Fibroblast of skin of back (primary cell): ENCODE measurements around the gene PCDHGA11. TPM values are rescaled to one million over a fixed set of nuclear protein-coding genes. Genes with fewer than 3 reads are reported as not detected.
"Not testable (repeated sequence)": the region's sequence is repeated elsewhere in the genome, so short reads cannot be mapped to it uniquely, and the experiment has no call there.

ENCODE experiments used
- DNase-seq: peaks from one replicate; pipeline ENCODE4 v3.0.0-alpha.2; 2013
- polyA plus RNA-seq, 2 experiments: library from polyadenylated mRNA; unstranded; fragments of 120-200 nt; gene quantifications; one replicate each; pipeline ENCODE4 v1.2.1, GENCODE V29; 2013; ENCODE audit not compliant: insufficient read length in 2 of 2

The PCDHGA11 gene
- 11.9 TPM for polyA plus RNA-seq (2013, experiment 1 of 2; ENCODE audit: insufficient read length)
- 10.5 TPM for polyA plus RNA-seq (2013, experiment 2 of 2; ENCODE audit: insufficient read length)

GRCh38 chr5:141420855-141421488, at the start of gene PCDHGA11:
Gene PCDHGA11 (plus strand): TSS chr5:141421051. CDS start chr5:141421228, 177 bp downstream.
- DNase-seq = peak; percentile 72

GRCh38 chr5:141371572-141372475, 49.0 kb upstream of the PCDHGA11 start:
- no peak for DNase-seq

DNA sequence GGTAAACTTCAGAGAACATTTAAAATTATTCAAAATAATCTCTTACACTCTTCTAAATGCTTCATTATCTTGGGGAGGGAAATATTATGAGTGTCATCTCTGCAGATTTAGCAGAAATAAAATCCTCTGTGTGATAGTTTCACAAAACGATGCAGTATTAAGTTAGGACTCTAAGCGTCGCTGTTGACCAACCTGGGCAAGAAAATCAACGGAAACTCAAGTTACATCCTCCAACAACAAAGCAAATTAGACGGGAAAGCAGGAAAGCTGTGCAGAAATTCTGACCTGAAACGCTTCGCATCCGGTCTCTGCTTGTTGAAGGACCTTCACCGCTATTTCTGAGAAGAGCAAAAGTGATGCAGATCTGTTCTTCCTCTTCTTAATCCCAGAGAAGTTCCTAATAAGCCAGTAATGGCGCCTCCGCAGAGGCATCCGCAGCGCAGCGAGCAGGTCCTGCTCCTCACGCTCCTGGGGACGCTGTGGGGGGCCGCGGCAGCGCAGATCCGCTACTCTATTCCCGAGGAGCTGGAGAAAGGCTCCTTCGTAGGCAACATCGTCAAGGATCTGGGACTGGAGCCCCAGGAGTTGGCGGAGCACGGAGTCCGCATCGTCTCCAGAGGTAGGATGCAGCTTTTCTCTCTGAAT, 47.1 kb upstream of the PCDHGA11 start, which contains the start of gene PCDHGA6:
Gene PCDHGA6 (plus strand): TSS at position 219 of the 645 bp plus-strand sequence. CDS start 193 bp downstream, at position 412.
- peak; percentile 55 for DNase-seq

GRCh38 chr5:141374627-141375026, 46.2 kb upstream of the PCDHGA11 start:
- DNase-seq = no peak

- not testable (repeated sequence) for DNase-seq
Observed at GRCh38 chr5:141375444-141376155, 45.3 kb upstream of the PCDHGA11 start.

GRCh38 chr5:141382469-141383294, 38.2 kb upstream of the PCDHGA11 start, which contains the start of gene PCDHGA7:
Gene PCDHGA7 (plus strand): TSS chr5:141382742. CDS start chr5:141382900, 158 bp downstream.
- DNase-seq = peak; percentile 55

DNA sequence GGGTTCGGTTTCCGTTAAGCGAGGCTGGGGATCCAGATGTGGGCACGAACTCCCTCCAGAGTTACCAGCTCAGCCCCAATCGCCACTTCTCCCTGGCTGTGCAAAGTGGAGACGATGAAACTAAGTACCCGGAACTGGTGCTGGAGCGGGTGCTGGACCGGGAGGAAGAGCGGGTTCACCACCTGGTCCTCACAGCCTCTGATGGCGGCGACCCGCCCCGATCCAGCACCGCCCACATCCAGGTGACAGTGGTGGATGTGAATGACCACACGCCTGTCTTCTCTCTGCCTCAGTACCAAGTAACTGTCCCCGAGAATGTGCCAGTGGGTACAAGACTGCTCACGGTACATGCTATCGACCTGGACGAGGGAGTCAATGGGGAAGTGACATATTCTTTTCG, 37.5 kb upstream of the PCDHGA11 start:
- no peak for DNase-seq

DNA sequence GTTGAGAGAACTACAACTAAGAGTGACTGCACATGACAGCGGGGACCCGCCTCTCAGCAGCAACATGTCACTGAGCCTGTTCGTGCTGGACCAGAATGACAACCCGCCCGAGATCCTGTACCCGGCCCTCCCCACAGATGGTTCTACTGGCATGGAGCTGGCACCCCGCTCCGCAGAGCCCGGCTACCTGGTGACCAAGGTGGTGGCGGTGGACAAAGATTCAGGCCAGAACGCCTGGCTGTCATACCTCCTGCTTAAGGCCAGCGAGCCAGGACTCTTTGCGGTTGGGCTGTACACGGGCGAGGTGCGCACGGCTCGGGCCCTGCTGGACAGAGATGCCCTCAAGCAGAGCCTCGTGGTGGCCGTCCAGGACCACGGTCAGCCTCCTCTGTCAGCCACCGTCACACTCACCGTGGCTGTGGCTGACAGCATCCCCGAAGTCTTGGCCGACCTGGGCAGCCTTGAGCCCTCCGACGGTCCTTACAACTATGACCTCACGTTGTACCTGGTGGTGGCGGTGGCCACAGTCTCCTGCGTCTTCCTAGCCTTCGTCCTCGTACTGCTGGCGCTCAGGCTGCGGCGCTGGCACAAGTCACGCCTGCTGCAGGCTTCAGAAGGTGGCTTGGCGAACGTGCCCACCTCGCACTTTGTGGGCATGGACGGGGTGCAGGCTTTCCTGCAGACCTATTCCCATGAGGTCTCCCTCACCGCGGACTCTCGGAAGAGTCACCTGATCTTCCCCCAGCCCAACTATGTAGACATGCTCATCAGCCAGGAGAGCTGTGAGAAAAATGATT, 36.2 kb upstream of the PCDHGA11 start:
- no peak for DNase-seq

- peak; percentile 65 for DNase-seq
Observed at GRCh38 chr5:141387557-141388311, 33.1 kb upstream of the PCDHGA11 start, which contains the start of gene PCDHGB4. Gene PCDHGB4 (plus strand): TSS chr5:141387698. CDS start chr5:141387885, 187 bp downstream.

- DNase-seq = no peak
Observed at GRCh38 chr5:141388661-141389060, 32.2 kb upstream of the PCDHGA11 start.

GRCh38 chr5:141389153-141390042, 31.5 kb upstream of the PCDHGA11 start:
- no peak for DNase-seq

- peak; percentile 35 for DNase-seq
Observed at GRCh38 chr5:141392429-141393198, 28.2 kb upstream of the PCDHGA11 start, which contains the start of gene PCDHGA8. Gene PCDHGA8 (plus strand): TSS chr5:141392633. CDS start chr5:141392814, 181 bp downstream.

DNA sequence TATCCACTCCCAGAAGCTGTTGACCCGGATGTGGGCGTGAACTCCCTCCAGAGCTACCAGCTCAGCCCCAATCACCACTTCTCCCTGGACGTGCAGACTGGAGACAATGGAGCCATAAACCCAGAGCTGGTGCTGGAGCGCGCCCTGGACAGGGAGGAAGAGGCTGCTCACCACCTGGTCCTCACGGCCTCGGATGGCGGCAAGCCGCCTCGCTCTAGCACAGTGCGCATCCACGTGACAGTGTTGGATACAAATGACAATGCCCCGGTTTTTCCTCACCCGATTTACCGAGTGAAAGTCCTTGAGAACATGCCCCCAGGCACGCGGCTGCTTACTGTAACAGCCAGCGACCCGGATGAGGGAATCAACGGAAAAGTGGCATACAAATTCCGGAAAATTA, 27.6 kb upstream of the PCDHGA11 start:
- DNase-seq = no peak

DNA sequence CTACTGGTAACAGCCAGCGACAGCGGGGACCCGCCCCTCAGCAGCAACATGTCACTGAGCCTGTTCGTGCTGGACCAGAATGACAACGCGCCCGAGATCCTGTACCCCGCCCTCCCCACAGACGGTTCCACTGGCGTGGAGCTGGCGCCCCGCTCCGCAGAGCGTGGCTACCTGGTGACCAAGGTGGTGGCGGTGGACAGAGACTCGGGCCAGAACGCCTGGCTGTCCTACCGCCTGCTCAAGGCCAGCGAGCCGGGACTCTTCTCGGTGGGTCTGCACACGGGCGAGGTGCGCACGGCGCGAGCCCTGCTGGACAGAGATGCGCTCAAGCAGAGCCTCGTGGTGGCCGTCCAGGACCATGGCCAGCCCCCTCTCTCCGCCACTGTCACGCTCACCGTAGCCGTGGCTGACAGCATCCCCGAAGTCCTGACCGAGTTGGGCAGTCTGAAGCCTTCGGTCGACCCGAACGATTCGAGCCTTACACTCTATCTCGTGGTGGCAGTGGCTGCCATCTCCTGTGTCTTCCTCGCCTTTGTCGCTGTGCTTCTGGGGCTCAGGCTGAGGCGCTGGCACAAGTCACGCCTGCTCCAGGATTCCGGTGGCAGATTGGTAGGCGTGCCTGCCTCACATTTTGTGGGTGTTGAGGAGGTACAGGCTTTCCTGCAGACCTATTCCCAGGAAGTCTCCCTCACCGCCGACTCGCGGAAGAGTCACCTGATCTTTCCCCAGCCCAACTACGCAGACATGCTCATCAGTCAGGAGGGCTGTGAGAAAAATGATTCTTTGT, 26.3 kb upstream of the PCDHGA11 start:
- DNase-seq = not testable (repeated sequence)

GRCh38 chr5:141397756-141398551, 22.9 kb upstream of the PCDHGA11 start, which contains the start of gene PCDHGB5:
Gene PCDHGB5 (plus strand): TSS chr5:141397947. CDS start chr5:141398128, 181 bp downstream.
- peak; percentile 68 for DNase-seq
